PFSK-1 (cell line): Measurements from ENCODE around the gene KCNMB2.

Experiments
- FOXP2 ChIP-seq: optimal IDR thresholded peaks from 2 replicates; pipeline ENCODE3; 2011; ENCODE audit warnings: borderline replicate concordance, control low read depth, inconsistent platforms; ENCODE audit not compliant: insufficient read depth; ENCODE audit errors: extremely low read length, extremely low read depth
- POLR2AphosphoS5 ChIP-seq: IDR thresholded peaks from 2 replicates; pipeline ENCODE4 v1.6.1; 2012; ENCODE audit warnings: low read depth, mild to moderate bottlenecking, control low read depth, low read length, moderate library complexity
- REST ChIP-seq, 2 experiments: IDR thresholded peaks; 2 replicates each; pipeline versions ENCODE4 v1.6.1 to v1.8.0; 2011 to 2012; ENCODE audit warnings: low read depth in 2 of 2, low read length in 2 of 2, control low read depth in 1 of 2, inconsistent platforms in 1 of 2, mild to moderate bottlenecking in 1 of 2, moderate library complexity in 1 of 2; ENCODE audit not compliant: insufficient read depth in 1 of 2
- SIN3A ChIP-seq: IDR thresholded peaks from 2 replicates; pipeline ENCODE4 v1.6.1; 2012; ENCODE audit warnings: mild to moderate bottlenecking, low read length, moderate library complexity, borderline replicate concordance; ENCODE audit not compliant: insufficient read depth
- TAF1 ChIP-seq: IDR thresholded peaks from 2 replicates; pipeline ENCODE4 v1.6.1; 2012; ENCODE audit warnings: low read length, control low read depth, borderline replicate concordance; ENCODE audit not compliant: insufficient read depth

The KCNMB2 gene

GRCh38 chr3:178673529-178673928 is 137.3 kb downstream of the KCNMB2 start:
- TF ChIP-seq TAF1: no peak
- no peak for TF ChIP-seq FOXP2
- TF ChIP-seq SIN3A: no peak
- TF ChIP-seq POLR2AphosphoS5: no peak
- no peak for TF ChIP-seq REST (IDR thresholded peaks at IDR 0.05; ENCODE audit: insufficient read depth in 1 of 2, low read depth in 2 of 2, low read length in 2 of 2)

- no peak for TF ChIP-seq FOXP2
- no peak for TF ChIP-seq POLR2AphosphoS5
- TF ChIP-seq REST (IDR thresholded peaks at IDR 0.05; ENCODE audit: insufficient read depth in 1 of 2, low read depth in 2 of 2, low read length in 2 of 2): no peak
- no peak for TF ChIP-seq TAF1
- TF ChIP-seq SIN3A: no peak
These were observed 139.8 kb downstream of the KCNMB2 start for GRCh38 chr3:178676077-178676476.

GRCh38 chr3:178676942-178677790 is 140.9 kb downstream of the KCNMB2 start:
- no peak for TF ChIP-seq SIN3A
- TF ChIP-seq FOXP2: no peak
- TF ChIP-seq REST (IDR thresholded peaks at IDR 0.05; ENCODE audit: insufficient read depth in 1 of 2, low read depth in 2 of 2, low read length in 2 of 2): no peak
- TF ChIP-seq TAF1: no peak

- no peak for TF ChIP-seq FOXP2
- TF ChIP-seq SIN3A: no peak
- no peak for TF ChIP-seq REST (IDR thresholded peaks at IDR 0.05; ENCODE audit: insufficient read depth in 1 of 2, low read depth in 2 of 2, low read length in 2 of 2)
These were observed 141.7 kb downstream of the KCNMB2 start for GRCh38 chr3:178677961-178678360.

GRCh38 chr3:178680037-178680436 is 143.8 kb downstream of the KCNMB2 start:
- TF ChIP-seq FOXP2 (no peak), POLR2AphosphoS5 (no peak)
